COR-L47 (cell line): ENCODE data around the gene BAHCC1.
A peak's percentile ranks its signal among the peaks of the same experiment; 100 is the strongest.

ENCODE experiments used
- DNase-seq: peaks from one replicate; lab custom pipeline; 2025; lab: John Stamatoyannopoulos, UW

The BAHCC1 gene

GRCh38 chr17:81480140-81481072 is 85.1 kb downstream of the BAHCC1 start:
- no peak for DNase-seq

- DNase-seq: peak; percentile 92
Observed at GRCh38 chr17:81481073-81481799, 86.0 kb downstream of the BAHCC1 start.

GRCh38 chr17:81481815-81482505 is 86.7 kb downstream of the BAHCC1 start:
- no peak for DNase-seq

GRCh38 chr17:81482673-81483072 is 87.4 kb downstream of the BAHCC1 start:
- DNase-seq: no peak

GRCh38 chr17:81483085-81483861 is 88.0 kb downstream of the BAHCC1 start:
- DNase-seq: no peak

GRCh38 chr17:81483862-81484194 is 88.6 kb downstream of the BAHCC1 start:
- no peak for DNase-seq

- peak; percentile 89 for DNase-seq
Observed at GRCh38 chr17:81484195-81484979, 89.1 kb downstream of the BAHCC1 start.

GRCh38 chr17:81486199-81486810 is 91.0 kb downstream of the BAHCC1 start:
- DNase-seq: no peak

- no peak for DNase-seq
Observed at GRCh38 chr17:81487089-81487486, 91.8 kb downstream of the BAHCC1 start.

- DNase-seq: peak; percentile 83
Observed at GRCh38 chr17:81487487-81488275, 92.4 kb downstream of the BAHCC1 start.

- no peak for DNase-seq
Observed at GRCh38 chr17:81488276-81488860, 93.1 kb downstream of the BAHCC1 start.

- DNase-seq: no peak
Observed at GRCh38 chr17:81489012-81489997, 94.0 kb downstream of the BAHCC1 start.

GRCh38 chr17:81489998-81490992 is 95.0 kb downstream of the BAHCC1 start:
- no peak for DNase-seq

GRCh38 chr17:81491181-81491581 is 95.9 kb downstream of the BAHCC1 start:
- no peak for DNase-seq

GRCh38 chr17:81491761-81492160 is 96.5 kb downstream of the BAHCC1 start:
- DNase-seq: no peak

- DNase-seq: no peak
Observed at GRCh38 chr17:81492202-81492601, 96.9 kb downstream of the BAHCC1 start.

- DNase-seq: no peak
Observed at GRCh38 chr17:81492706-81493105, 97.4 kb downstream of the BAHCC1 start.
